Right ventricle myocardium inferior (tissue), 1 donor: ENCODE results near the gene ARX. TPM values are rescaled to one million over a fixed set of nuclear protein-coding genes. Genes with fewer than 3 reads are reported as not detected.

Experiments
- ATAC-seq: fragments of 200-7000 bp; cut with Tn5 transposase; one replicate; pipeline ENCODE4 v1.9.1; 2020; ENCODE audit warnings: mild to moderate bottlenecking, moderate library complexity
- DNase-seq: peaks from one replicate; pipeline ENCODE4 v3.0.0; 2021; ENCODE audit errors: missing footprints
- intact Hi-C: fragments of 100-400 bp; cut with DNase I; formaldehyde crosslinking; loops from one replicate; pipeline ENCODE4 v1.11.0; 2022
- total RNA-seq: library from RNA; stranded (reverse); fragmentation: NEBNext Ultra II Directional; extraction: Animal tissue kit (Norgen Biotek cat#: 25700); gene quantifications from one replicate; pipeline ENCODE4 v1.2.1, GENCODE V29; 2021
- donor health status: DM: no; HTN: yes; CAD: no; lungs with severe emphysema.

ARX gene
- total RNA-seq, 1 donor from 2014 or later: not detected

- ATAC-seq: no peak
- no peak for DNase-seq
- intact Hi-C loops: no loop called here
These were observed 2.9 kb upstream of the ARX start for GRCh38 chrX:25018682-25019081.

GRCh38 chrX:25017667-25018247 lies 2.0 kb upstream of the ARX start:
- intact Hi-C loops: no loop called here
- DNase-seq: no peak
- no peak for ATAC-seq

GRCh38 chrX:25016938-25017598 lies 1.3 kb upstream of the ARX start:
- intact Hi-C loops: no loop called here
- no peak for ATAC-seq

GRCh38 chrX:25016361-25016671 lies 551 bp upstream of the ARX start:
- ATAC-seq: no peak
- intact Hi-C loops: no loop called here
- DNase-seq: no peak

More at GRCh38 chrX:25016938-25017598, 1.3 kb upstream of the ARX start:
- no peak for DNase-seq

GRCh38 chrX:25014366-25014838 lies 1.4 kb downstream of the ARX start:
- ATAC-seq: no peak
- no peak for DNase-seq
- intact Hi-C loops: no loop called here

- no peak for ATAC-seq
- no peak for DNase-seq
- intact Hi-C loops: no loop called here
These were observed 2.0 kb downstream of the ARX start for GRCh38 chrX:25013632-25014365.

GRCh38 chrX:25012793-25013631 lies 2.8 kb downstream of the ARX start:
- DNase-seq: no peak
- intact Hi-C loops: no loop called here
- no peak for ATAC-seq

GRCh38 chrX:25012433-25012735 lies 3.4 kb downstream of the ARX start:
- no peak for ATAC-seq
- no peak for DNase-seq
- intact Hi-C loops: no loop called here

GRCh38 chrX:25011589-25012432 lies 4.0 kb downstream of the ARX start:
- DNase-seq: no peak
- intact Hi-C loops: no loop called here
- ATAC-seq: no peak

GRCh38 chrX:25010784-25011588 lies 4.8 kb downstream of the ARX start:
- ATAC-seq: no peak
- intact Hi-C loops: no loop called here
- DNase-seq: no peak

- no peak for ATAC-seq
- DNase-seq: no peak
- intact Hi-C loops: loop anchor here (10.0 kb wide), 1 partner anchor 175 kb away; no protein-coding TSS in a partner anchor
These were observed 6.4 kb downstream of the ARX start for GRCh38 chrX:25009407-25009806.

- intact Hi-C loops: loop anchor here (10.0 kb wide), 1 partner anchor 173 kb away; no protein-coding TSS in a partner anchor
- ATAC-seq (no peak), DNase-seq (no peak)
These were observed 8.4 kb downstream of the ARX start for GRCh38 chrX:25007059-25008053.

- DNase-seq: no peak
- ATAC-seq: no peak
- intact Hi-C loops: loop anchor here (10.0 kb wide), 1 partner anchor 172 kb away; no protein-coding TSS in a partner anchor
These were observed 9.1 kb downstream of the ARX start for GRCh38 chrX:25006586-25007058.

- DNase-seq: no peak
- intact Hi-C loops: loop anchor here (10.0 kb wide), 1 partner anchor 171 kb away; no protein-coding TSS in a partner anchor
- no peak for ATAC-seq
These were observed 10.2 kb downstream of the ARX start for GRCh38 chrX:25005382-25006185.

- intact Hi-C loops: loop anchor here (10.0 kb wide), 1 partner anchor 170 kb away; no protein-coding TSS in a partner anchor
- no peak for DNase-seq
- no peak for ATAC-seq
These were observed 10.8 kb downstream of the ARX start for GRCh38 chrX:25005034-25005381.
